ENCODE measurements around the gene SLAMF6.
"Not testable (repeated sequence)": the region's sequence is repeated elsewhere in the genome, so short reads cannot be mapped to it uniquely, and the experiment has no call there.

The SLAMF6 gene

GRCh38 chr1:160522622-160523345, at the start of gene SLAMF6:
SLAMF6 (minus strand) TSS chr1:160523255; CDS start chr1:160523192, 63 bp downstream.
- no peak for DNase-seq (ENCODE audit: low spot score)

GRCh38 chr1:160570840-160571239, 47.8 kb upstream of the SLAMF6 start:
- no peak for DNase-seq (ENCODE audit: low spot score)

- no peak for DNase-seq (ENCODE audit: low spot score)
Observed at GRCh38 chr1:160569806-160570205, 46.8 kb upstream of the SLAMF6 start.

- no peak for DNase-seq (ENCODE audit: low spot score)
Observed at GRCh38 chr1:160567858-160568682, 45.0 kb upstream of the SLAMF6 start.

- no peak for DNase-seq (ENCODE audit: low spot score)
Observed at GRCh38 chr1:160567341-160567740, 44.3 kb upstream of the SLAMF6 start.

- DNase-seq (ENCODE audit: low spot score), result no peak
Observed at GRCh38 chr1:160565564-160565963, 42.5 kb upstream of the SLAMF6 start.

- not testable (repeated sequence) for DNase-seq (ENCODE audit: low spot score)
Observed at GRCh38 chr1:160563230-160563629, 40.2 kb upstream of the SLAMF6 start.

GRCh38 chr1:160562745-160563144, 39.7 kb upstream of the SLAMF6 start:
- DNase-seq (ENCODE audit: low spot score), result not testable (repeated sequence)

GRCh38 chr1:160560806-160561205, 37.8 kb upstream of the SLAMF6 start:
- DNase-seq (ENCODE audit: low spot score), result no peak

GRCh38 chr1:160560045-160560705, 37.1 kb upstream of the SLAMF6 start:
- DNase-seq (ENCODE audit: low spot score), result no peak

GRCh38 chr1:160559437-160559836, 36.4 kb upstream of the SLAMF6 start:
- DNase-seq (ENCODE audit: low spot score), result not testable (repeated sequence)

- no peak for DNase-seq (ENCODE audit: low spot score)
Observed at GRCh38 chr1:160558660-160559380, 35.8 kb upstream of the SLAMF6 start.

GRCh38 chr1:160553778-160554177, 30.7 kb upstream of the SLAMF6 start:
- DNase-seq (ENCODE audit: low spot score), result no peak

- DNase-seq (ENCODE audit: low spot score), result no peak
Observed at GRCh38 chr1:160552425-160552824, 29.4 kb upstream of the SLAMF6 start.

GRCh38 chr1:160550572-160551034, 27.5 kb upstream of the SLAMF6 start:
- no peak for DNase-seq (ENCODE audit: low spot score)

GRCh38 chr1:160549665-160550006, 26.6 kb upstream of the SLAMF6 start:
- no peak for DNase-seq (ENCODE audit: low spot score)

- DNase-seq (ENCODE audit: low spot score), result no peak
Observed at GRCh38 chr1:160548960-160549664, 26.1 kb upstream of the SLAMF6 start.

GRCh38 chr1:160548183-160548582, 25.1 kb upstream of the SLAMF6 start:
- DNase-seq (ENCODE audit: low spot score), result no peak

GRCh38 chr1:160547422-160547821, 24.4 kb upstream of the SLAMF6 start:
- no peak for DNase-seq (ENCODE audit: low spot score)

GRCh38 chr1:160546942-160547341, 23.9 kb upstream of the SLAMF6 start:
- DNase-seq (ENCODE audit: low spot score), result no peak

- no peak for DNase-seq (ENCODE audit: low spot score)
Observed at GRCh38 chr1:160544647-160545046, 21.6 kb upstream of the SLAMF6 start.

Measured in ecto neural progenitor cell (in vitro differentiated cells).